Endometrial microvascular endothelial cells (primary cell): Measurements from ENCODE around the gene TIFAB. TPM values are rescaled to one million over a fixed set of nuclear protein-coding genes. Genes with fewer than 3 reads are reported as not detected.

Experiments used
- in situ Hi-C: cut with HindIII; loops from 2 replicates; pipeline ENCODE4 v1.10.0; 2017; ENCODE audit warnings: low sequenced_read_pairs, low pct_unique_long_range_greater_than_20kb; ENCODE audit errors: inconsistent ontology term
- total RNA-seq: library from RNA; depleted of rRNA; stranded (reverse); fragments of >200 nt; gene quantifications from one replicate; pipeline ENCODE4 v1.2.3, GENCODE V29; 2015; ENCODE audit errors: inconsistent ontology term

TIFAB gene
- total RNA-seq, 1 donor from 2014 or later: not detected

DNA sequence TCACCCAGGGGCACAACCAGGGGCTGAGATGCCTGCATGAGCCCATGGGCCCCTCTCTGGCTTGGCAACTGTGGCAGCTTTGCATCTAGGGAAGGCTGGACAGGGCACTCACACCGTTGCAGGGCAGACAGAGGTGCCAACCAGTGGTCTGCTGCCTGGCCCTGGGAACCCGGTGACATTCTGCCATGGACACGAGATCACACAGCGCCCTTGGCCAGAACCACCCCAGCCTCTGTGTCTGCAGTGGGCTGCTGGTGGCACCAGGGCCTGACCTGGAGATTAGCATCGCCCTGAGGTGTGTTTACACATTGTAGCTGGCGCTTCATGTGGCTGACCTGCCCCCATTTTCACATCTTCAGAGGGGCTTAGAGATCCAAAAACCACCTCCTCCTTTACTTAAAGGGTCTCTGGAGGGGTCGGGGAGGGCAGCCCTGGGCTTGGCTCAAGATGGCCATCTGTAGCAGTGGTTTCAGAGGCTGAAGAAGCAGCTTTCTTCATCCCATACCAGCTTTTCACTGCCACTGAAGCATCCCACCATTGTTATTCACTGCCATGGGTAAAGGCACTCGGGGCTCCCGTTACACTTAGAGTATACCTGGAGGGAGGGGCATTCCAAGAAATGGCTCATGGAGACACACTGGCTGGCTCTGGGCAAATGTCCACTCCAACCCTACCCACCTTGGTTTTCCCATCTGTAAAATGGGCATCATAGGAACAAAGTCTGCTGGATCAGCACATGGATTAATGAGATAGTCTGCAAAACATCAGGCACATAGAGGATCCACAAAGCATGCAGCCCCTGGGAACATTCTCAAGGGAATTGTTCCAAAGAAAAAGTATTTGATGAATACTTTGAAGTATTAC lies 16.5 kb downstream of the TIFAB start:
- in situ Hi-C loops: no loop called here

DNA sequence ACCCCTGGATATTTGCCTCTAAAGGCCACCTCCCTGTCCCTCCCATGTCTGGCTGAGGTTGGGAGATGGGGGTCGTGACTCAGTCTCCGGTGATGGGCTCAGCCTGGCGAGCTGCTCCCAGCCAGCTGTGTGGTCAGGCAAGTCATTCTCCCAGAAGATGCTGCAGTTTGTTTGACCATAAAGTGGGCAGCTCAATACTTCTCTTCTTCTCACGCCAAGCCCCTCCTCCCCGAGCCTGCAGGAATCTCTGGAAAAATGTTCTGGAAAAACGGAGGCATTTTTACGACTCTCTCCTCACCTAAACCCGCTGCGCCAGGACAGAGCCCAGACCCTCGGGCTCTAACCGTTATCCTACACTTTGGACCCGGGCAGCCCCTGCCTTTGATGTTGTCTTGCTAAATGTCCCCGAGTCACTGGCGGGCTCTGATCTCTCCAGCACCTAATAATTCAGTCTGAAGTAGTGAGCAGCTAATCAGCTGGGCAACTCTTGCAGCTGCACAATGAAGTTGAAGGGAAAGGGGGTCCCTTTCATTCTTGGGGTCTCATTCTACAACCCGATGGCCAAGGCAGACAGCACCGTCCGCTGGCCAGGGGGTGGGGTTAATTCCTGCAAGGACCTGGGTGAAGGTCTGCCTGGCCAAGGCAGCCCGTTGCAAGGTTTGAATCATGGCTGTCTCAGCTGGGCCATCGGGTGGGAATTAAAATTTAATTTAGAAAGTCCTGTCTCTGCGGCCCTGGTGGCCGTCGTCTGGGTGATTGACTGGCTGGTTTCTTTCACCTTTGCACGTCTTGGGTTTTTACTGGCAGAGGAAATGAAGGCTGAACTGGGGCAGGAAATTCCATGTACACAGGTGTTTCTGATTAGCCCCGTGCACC lies 17.3 kb downstream of the TIFAB start:
- in situ Hi-C loops: no loop called here

DNA sequence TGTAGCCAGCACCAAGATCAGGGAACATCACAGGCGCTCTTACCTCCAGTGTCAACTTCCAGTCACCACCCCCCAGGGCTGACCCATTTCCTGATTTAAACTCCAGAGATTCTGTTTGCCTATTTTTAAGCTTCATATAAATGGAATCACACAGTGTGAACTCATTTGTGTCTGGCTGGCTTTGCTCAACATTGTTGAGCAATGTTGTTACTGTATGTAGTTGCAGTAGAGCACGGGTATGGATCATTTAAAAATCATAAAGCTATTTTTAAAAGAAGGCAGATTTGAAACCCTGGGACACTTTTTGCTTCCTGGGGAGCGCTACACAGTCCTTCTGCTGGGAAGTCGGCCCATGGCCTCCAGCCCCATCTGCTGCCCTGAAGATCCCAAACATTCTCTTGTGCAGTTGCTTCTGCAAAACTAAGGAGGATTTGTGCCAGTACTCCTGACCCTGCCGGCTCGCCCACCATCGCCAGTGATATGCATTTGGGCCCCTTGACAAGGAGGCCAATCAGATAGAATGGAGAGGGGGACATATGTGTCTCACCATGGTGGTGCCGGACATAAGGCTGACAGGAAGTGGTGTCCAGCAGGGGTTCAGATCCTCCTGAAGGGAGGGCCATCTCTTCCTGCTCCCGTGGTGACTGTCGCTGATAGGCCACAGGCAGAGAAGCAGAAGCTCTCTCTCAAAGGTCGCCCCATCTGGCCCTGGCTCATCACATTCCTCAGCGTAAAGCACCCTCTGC lies 18.3 kb downstream of the TIFAB start:
- in situ Hi-C loops: no loop called here

DNA sequence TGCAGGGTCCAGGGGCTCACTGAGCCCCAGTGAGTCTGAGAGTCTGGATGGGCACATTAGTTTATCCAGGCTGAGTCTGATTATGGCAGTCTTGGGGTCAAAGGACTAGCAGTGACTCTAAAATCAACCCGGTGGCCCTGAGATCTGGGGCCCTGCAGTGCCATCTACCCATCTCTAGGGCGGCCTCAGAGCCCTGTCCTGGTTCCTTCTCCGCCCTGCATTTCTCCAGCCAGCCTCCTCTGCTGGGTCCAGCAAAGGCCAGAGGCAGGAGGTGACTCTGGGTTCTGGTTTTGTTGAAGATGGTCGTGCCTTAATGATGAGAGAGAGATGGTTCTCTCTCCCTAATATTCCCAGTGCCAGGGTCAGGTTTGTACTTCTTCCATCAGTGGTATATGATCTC lies 20.0 kb downstream of the TIFAB start:
- in situ Hi-C loops: no loop called here

DNA sequence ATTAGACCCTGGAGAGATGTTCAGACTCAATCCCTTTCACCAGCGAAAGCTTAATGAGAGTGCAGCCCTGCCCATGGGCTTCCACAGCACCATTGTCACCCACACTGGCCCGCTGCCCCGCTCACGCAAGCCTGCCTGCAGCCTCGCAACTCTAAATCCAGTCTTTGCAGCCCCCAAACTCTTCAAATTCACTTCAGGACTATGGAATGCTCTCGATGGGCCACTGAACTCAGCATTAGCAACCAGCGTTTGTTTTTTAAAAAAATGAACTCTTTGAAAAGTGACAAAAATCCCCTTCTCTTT lies 22.1 kb downstream of the TIFAB start:
- in situ Hi-C loops: no loop called here

DNA sequence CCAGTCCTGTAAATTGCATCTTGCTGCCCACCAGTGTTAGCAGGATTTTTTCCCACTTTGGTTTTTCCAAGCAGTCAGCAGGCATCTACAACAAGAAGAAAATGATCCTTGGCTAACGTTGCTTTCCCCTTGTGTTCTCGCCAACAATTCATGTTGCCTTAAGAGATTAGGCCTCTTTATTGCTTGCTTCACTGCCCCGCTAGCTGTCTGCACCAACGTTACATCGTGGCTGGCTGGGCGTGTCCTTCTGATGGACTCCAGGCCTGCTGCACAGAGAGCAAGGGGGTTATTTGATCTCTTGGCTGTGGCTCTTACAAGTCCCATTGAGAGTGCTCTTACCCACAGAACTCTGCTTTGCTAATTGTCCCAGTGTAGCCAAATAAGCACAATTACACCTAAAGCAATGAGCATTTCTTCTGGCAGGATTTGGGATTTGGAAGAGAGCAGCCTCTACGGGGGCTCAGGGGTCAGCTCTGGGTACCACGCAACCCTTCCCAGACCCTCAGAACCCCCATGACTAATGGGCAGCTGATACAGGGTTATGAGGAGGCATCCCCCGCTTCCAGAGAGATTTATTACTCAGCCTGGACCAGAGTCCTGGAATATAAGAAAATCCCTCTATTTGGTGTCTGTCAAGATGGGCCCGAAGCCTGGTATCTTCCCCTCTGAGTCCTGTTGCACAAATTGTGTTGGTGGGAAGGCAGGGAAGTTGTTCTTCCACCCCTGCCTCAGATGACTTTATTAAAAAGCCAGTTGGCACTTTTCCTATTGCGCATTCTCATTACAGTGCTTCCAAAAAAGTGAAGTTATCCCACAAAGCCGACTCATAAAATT lies 22.6 kb downstream of the TIFAB start:
- in situ Hi-C loops: no loop called here

DNA sequence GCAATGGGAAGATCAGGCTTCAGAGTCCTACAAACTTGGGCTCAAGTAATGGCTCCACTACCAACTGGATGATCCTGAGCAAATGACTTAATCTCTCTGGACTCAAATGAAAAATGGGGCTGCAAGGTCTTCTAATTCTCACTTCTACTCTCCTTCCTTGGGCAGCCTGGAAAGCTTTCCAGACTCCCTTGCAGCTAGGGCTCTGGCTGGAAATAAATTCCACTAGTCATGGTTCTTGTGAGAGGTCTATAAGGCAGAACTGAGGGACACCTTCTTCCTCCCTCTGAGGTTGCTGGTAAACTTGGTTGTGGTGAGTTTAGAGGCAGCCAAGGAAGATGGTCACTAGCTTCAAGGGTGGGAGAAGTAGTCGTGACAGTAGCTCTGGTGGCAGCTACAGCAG lies 23.6 kb downstream of the TIFAB start:
- in situ Hi-C loops: no loop called here

DNA sequence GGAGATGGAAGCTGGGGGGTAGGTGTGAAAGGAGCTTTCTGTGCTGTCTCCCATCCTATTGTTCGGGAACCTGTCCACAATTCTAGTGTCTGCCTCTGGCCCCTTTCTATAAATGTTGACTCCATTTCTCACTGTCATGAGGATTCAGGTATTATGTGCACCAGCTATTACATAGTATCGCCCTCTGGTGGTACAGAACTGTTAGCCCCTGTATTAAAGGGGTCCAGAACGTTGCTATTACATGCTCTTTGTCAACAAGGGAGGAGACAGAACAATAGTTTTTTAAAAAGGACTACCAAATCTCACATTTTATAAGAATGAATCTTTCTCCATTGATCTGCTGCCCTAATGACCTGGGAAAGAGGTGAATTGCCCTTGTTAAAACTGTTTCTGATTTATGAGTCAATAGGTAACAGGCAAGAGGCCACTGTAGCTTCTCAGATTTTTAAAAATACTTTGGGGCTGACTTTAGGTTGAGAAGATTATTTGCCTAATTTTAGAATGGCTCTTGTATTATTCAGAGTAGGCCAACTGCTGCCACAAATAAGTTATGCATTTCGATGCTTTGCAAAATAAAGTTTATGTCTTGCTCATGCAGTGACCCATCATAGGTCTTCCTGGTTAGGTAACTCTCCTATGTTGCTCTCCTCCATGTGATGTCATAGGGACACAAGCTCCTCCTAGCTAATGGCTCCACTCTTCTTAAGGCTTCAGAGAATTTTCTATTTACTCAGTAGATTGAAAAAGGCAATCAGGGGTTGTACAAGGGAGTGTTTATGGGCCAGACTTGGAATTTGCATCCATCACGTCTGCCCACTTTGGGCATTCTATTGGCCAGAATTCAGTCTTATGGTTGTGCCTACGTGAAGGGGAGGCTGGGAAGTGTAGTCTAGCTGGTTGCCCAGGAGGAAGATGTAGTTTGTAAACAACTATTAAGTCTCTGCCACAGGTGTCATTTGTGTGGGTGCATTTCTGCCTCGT lies 25.8 kb downstream of the TIFAB start:
- in situ Hi-C loops: no loop called here

DNA sequence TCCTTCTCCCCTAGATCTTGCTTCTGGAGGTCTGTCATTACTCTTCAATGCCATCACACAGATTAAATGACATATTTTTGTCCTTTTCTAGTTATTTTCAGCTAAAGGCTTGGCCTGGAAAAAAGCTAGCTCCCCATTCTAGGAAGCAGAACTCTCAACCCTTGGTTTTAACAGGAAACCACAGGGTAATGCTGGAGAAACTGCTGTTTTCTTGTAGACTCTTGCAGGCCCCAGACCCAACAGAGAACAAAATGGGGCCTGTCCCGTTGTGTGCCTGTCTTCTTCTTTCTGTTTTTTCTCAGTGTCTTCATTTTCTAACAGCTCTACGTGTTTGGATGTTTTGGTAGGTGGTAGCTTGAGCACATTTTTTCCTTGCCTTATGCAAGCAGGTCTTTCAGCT lies 26.5 kb downstream of the TIFAB start:
- in situ Hi-C loops: no loop called here

DNA sequence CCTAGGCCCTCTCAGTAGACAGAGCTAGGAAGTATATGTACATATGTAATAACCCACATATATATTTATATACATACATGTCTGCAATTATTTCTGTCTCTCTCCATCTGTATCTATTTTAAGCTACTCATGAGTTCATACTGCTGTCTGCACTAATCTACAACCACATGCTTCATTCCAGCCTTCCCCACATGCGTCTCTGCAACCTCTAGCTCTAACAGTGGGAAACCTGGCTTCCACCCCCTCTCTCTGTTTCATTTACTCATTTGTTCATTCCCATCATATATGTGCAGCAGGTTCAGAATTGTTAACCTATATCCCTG lies 28.3 kb downstream of the TIFAB start:
- in situ Hi-C loops: no loop called here

DNA sequence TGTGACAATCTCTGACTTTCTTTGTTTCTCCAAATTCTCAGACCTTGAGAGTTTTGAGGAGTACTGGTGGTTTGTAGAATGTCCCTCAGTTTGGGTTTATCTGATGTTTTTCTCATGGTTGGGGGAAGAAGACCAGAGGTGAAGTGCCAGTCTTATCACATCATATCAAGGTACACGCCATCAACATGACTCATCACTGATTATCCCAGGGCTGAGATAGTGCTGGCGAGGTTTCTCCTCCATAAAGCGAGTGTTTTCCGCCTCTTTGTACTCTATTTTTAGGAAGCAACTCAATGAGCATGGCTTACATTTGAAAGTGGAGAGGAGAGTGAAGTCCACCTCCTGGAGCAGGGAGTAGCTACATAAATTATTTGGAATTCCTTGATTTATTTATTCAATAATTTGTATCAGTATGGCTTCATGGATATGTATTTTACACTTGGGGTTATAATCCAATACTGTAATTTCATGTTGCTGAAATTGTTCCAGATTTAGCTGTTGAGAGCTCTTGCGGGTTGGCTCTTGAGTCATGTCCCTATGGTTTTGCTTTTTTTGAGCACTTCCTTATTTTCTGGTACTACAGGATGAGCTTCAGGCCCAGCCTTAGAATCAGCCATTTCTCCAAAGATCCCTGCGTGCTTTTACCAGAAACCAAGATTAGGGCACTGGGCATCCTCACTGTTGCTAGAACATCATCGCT lies 28.9 kb downstream of the TIFAB start:
- in situ Hi-C loops: no loop called here

DNA sequence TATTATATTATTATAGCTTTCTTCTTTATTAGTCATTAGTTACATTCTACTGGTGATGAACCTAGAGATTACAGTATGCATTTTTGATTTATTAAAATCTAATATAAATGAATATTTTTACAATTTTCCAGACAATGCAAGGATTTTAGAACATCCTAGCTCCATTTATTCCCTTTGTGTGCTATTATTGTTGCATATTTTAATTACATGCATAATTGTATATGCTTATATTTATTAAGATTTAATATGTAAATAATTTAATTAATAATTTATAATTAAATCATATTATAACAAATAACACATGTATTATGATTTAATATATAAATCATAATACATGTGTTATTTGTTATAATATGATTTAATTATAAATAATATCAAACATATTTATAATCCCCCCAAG lies 29.7 kb downstream of the TIFAB start:
- in situ Hi-C loops: no loop called here

DNA sequence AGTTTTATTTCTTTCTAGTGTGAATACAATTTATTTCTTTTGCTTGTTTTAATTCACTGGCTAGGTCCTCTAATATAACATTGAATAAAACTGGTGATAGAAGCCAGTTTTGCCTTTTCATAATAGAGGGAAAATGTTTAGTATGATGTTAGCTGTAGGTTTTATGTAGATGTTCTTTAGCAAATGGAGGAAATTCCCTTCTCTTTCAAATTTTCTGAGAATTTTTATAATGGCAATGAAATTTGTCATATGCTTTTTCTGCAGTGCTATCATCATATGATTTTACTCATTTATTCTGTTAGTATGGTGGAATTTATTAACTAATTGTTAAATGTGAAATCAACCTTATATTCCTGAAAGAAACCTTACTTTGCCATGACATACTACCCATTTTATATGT lies 35.1 kb downstream of the TIFAB start:
- in situ Hi-C loops: no loop called here

DNA sequence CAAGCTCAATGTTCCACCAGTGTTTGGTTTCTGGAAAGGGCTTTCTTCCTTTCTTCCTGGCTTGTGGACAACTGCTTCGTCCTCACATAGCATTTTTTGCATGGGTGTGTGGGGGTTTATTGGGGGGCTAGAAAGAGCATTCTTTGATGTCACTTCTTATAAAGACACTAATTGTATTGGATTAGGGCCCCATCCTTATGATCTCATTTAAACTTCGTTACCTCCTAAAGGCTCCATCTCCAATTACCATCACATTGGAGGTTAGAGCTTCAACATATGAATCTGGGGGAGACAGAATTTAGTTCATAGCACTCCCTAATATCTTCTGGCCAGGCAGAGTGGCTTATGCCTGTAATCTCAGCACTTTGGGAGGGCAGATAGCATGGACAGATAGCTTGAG lies 47.1 kb downstream of the TIFAB start:
- in situ Hi-C loops: no loop called here

DNA sequence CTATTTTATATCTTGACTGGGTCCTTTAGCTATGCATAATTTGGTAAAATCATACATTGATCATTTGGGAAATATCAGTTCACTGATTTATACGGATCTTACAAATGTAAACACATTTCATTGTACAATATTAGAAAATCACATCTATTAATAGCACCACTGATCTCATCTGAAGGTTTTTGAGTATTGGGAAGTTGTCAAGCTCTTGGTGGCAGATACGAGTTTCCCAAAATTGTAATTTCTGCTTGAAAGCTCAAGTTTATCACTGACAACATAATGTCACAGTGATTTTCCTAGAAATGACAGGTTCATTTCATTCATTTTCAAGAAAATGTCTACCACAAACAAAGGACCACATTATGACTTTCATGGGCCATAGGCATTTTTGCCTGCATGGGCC lies 50.1 kb downstream of the TIFAB start:
- in situ Hi-C loops: no loop called here

DNA sequence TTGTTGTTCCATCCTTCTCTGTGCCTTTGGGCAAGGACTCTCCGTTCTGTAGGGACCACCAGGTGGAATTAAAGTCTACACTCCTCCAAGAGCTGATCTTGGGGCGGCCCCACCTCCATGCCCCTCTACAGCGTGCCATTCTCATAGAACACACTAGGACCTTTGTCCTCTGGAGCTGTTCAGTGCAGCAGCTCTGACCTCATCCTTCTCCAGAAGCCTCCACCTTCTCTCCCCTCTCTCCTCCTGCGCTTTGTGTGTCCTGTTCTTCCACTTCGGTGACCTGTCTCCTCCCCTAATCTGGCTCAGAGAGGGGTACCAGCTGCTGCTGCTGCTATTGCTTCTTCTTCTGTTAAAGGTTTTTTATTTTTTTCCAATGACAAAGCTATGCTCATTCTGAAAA lies 51.3 kb downstream of the TIFAB start:
- in situ Hi-C loops: no loop called here

DNA sequence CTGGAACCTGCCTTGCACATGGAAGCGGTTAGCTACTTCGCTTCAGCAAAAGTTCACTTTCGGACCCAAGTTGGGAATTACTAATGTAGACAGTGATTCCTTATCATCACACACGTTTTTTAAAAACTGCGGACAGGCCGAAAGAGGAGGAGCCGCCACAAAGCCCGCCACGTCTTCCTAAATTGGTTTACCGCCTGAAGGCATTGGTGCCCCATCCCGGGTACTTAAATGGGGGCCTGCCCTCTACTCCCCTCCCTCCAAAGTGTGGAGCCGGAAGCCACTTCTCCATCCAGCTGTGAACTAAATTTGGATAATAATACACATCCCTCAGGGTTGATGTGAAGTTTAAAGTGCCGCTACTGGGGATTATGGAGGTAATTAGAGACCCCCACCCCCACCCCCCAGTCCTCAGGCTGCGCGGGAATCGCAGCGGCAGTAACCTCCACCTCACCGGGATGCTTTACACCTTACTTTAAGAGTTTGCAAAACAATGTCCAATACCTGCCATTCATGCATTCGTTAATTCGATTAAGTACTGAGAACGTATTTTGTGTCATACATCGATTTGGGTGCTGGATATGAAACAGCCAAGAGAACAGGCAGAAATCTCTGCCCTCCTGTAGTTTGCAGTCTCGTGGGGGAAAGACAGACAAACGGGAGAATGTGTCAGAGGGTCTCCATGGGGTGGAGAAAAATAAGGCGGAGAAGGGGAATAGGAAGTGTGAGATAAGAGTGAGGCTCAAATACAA lies 52.2 kb downstream of the TIFAB start:
- in situ Hi-C loops: no loop called here
